Stimulated activated CD4-positive, alpha-beta T cell treated with anti-CD3 and anti-CD28 coated beads, Interleukin-1b, Interleukin-23, amount 100 ng/mL, for 48 hours (primary cell): ENCODE measurements around the gene PHAF1.
A peak's percentile ranks its signal among the peaks of the same experiment; 100 is the strongest.

Experiments used
- DNase-seq: peaks from one replicate; pipeline ENCODE4 v3.0.0-alpha.2; 2020

PHAF1 gene

GRCh38 chr16:67109407-67110135 is at the start of gene PHAF1:
PHAF1 (plus strand) TSS chr16:67109941; CDS start chr16:67110176, 235 bp downstream.
- DNase-seq: peak; percentile 95

- no peak for DNase-seq
Measured at GRCh38 chr16:67063008-67063407, 46.7 kb upstream of the PHAF1 start.

GRCh38 chr16:67068212-67068753 is 41.5 kb upstream of the PHAF1 start:
- no peak for DNase-seq

- no peak for DNase-seq
Measured at GRCh38 chr16:67071476-67072048, 38.2 kb upstream of the PHAF1 start.

- DNase-seq: no peak
Measured at GRCh38 chr16:67075331-67075730, 34.4 kb upstream of the PHAF1 start.

- DNase-seq: no peak
Measured at GRCh38 chr16:67077871-67078270, 31.9 kb upstream of the PHAF1 start.

- no peak for DNase-seq
Measured at GRCh38 chr16:67082100-67082499, 27.6 kb upstream of the PHAF1 start.

GRCh38 chr16:67082891-67083290 is 26.9 kb upstream of the PHAF1 start:
- DNase-seq: no peak

- DNase-seq: no peak
Measured at GRCh38 chr16:67084345-67085028, 25.3 kb upstream of the PHAF1 start.

- DNase-seq: no peak
Measured at GRCh38 chr16:67086822-67087221, 22.9 kb upstream of the PHAF1 start.

GRCh38 chr16:67087291-67087690 is 22.4 kb upstream of the PHAF1 start:
- no peak for DNase-seq

- DNase-seq: no peak
Measured at GRCh38 chr16:67087803-67088202, 21.9 kb upstream of the PHAF1 start.

- DNase-seq: no peak
Measured at GRCh38 chr16:67088551-67088950, 21.2 kb upstream of the PHAF1 start.

GRCh38 chr16:67089101-67089500 is 20.6 kb upstream of the PHAF1 start:
- no peak for DNase-seq

- no peak for DNase-seq
Measured at GRCh38 chr16:67091906-67092566, 17.7 kb upstream of the PHAF1 start.

GRCh38 chr16:67093098-67093726 is 16.5 kb upstream of the PHAF1 start:
- no peak for DNase-seq

- DNase-seq: no peak
Measured at GRCh38 chr16:67098599-67098998, 11.1 kb upstream of the PHAF1 start.

- no peak for DNase-seq
Measured at GRCh38 chr16:67100569-67101310, 9.0 kb upstream of the PHAF1 start.

- DNase-seq: peak; percentile 45
Measured at GRCh38 chr16:67101311-67102082, 8.2 kb upstream of the PHAF1 start.

- no peak for DNase-seq
Measured at GRCh38 chr16:67104061-67104460, 5.7 kb upstream of the PHAF1 start.

GRCh38 chr16:67104845-67105244 is 4.9 kb upstream of the PHAF1 start:
- no peak for DNase-seq
